Tibial nerve (tissue), 4 donors: Measurements from ENCODE around the gene ZNF496. TPM values are rescaled to one million over a fixed set of nuclear protein-coding genes. Genes with fewer than 3 reads are reported as not detected.

ENCODE experiments used
- DNase-seq, 2 donors: peaks; one replicate each; pipeline ENCODE4 v3.0.0-alpha.2; 2019; ENCODE audit warnings: low spot score in 2 of 2
- H3K27ac ChIP-seq, 4 donors: fragments of 200-600 bp; sonication (generic) in 3 of 4; one replicate each; pipeline ENCODE4 v1.5.1; 2017 to 2019; ENCODE audit warnings: mild to moderate bottlenecking in 1 of 4
- H3K27me3 ChIP-seq, 2 donors: fragments of 200-600 bp; sonication (generic) in 1 of 2; one replicate each; pipeline versions ENCODE4 v1.5.1 to v1.6.0; 2017 to 2019
- H3K36me3 ChIP-seq, 3 donors: fragments of 200-600 bp; sonication (generic); one replicate each; pipeline ENCODE4 v1.5.1; 2018 to 2019
- H3K4me1 ChIP-seq, 4 donors: fragments of 200-600 bp; sonication (generic) in 3 of 4; one replicate each; pipeline ENCODE4 v1.5.1; 2017 to 2019
- H3K4me3 ChIP-seq, 4 donors: fragments of 200-600 bp; sonication (generic) in 3 of 4; one replicate each; pipeline ENCODE4 v1.5.1; 2017 to 2019; ENCODE audit warnings: mild to moderate bottlenecking in 1 of 4, moderate library complexity in 1 of 4
- H3K9me3 ChIP-seq, 4 donors: fragments of 200-600 bp; sonication (generic) in 3 of 4; one replicate each; pipeline ENCODE4 v1.5.1; 2017 to 2019
- CTCF ChIP-seq, 5 experiments: fragments of 200-600 bp in 3 of 5; fragments of 450-650 bp in 2 of 5; sonication (generic) in 3 of 5; IDR thresholded peaks; one replicate each; pipeline ENCODE4 v1.5.1; 2016 to 2019; ENCODE audit warnings: antibody characterized with exemption in 5 of 5, mild to moderate bottlenecking in 3 of 5, moderate library complexity in 2 of 5
- EP300 ChIP-seq, 2 donors: sonication (generic); formaldehyde crosslinking; IDR thresholded peaks; one replicate each; pipeline ENCODE4 v1.6.1; 2017; ENCODE audit warnings: antibody characterized with exemption in 2 of 2, mild to moderate bottlenecking in 1 of 2
- POLR2A ChIP-seq, 2 donors: fragments of 450-650 bp; IDR thresholded peaks; one replicate each; pipeline ENCODE4 v1.6.1; 2017; ENCODE audit warnings: antibody characterized with exemption in 2 of 2, mild to moderate bottlenecking in 2 of 2, moderate library complexity in 2 of 2
- WGBS, 2 donors: methylation state at CpG; one replicate each; pipeline ENCODE4 v1.1.5; 2018; 5-methylcytosine and 5-hydroxymethylcytosine counted together
- total RNA-seq, 4 donors: library from RNA; depleted of rRNA; stranded (reverse); fragments of >200 nt; gene quantifications; one replicate each; pipeline ENCODE4 v1.1.0, GENCODE V29; 2016

The ZNF496 gene
- total RNA-seq, 4 donors from 2014 or later, result 37.5 to 60.6 (median 51.6) TPM

GRCh38 chr1:247288341-247288740 is 43.3 kb downstream of the ZNF496 start:
- no peaks in the 10 kb centered on the region for H3K27me3 ChIP-seq
- peaks cover 0 to 21% (median 0%) of the 10 kb centered on the region in 4 donors for H3K9me3 ChIP-seq
- H3K36me3 ChIP-seq, result peaks cover 0 to 16% (median 0%) of the 10 kb centered on the region in 3 donors
- no peaks in the 10 kb centered on the region for H3K4me1 ChIP-seq
- WGBS, 2 donors, result 94 to 95% methylated on average over 6 of the region's 6 CpGs
- no peak overlapping the region for H3K4me3 ChIP-seq
- no peak for TF ChIP-seq CTCF (IDR thresholded peaks at IDR 0.05)
- no peak for TF ChIP-seq POLR2A (IDR thresholded peaks at IDR 0.05)
- TF ChIP-seq EP300 (IDR thresholded peaks at IDR 0.05), result no peak
- H3K27ac ChIP-seq, result no peak overlapping the region
- no peak for DNase-seq

GRCh38 chr1:247287460-247287859 is 44.2 kb downstream of the ZNF496 start:
- no peak for TF ChIP-seq POLR2A (IDR thresholded peaks at IDR 0.05)
- no peak for TF ChIP-seq CTCF (IDR thresholded peaks at IDR 0.05)
- no peak for TF ChIP-seq EP300 (IDR thresholded peaks at IDR 0.05)

GRCh38 chr1:247286134-247286670 is 45.5 kb downstream of the ZNF496 start:
- Histone ChIP-seq H3K4me3 (no peak overlapping the region), H3K27me3 (no peaks in the 10 kb centered on the region), H3K4me1 (no peaks in the 10 kb centered on the region), H3K36me3 (peaks cover 0 to 16% (median 0%) of the 10 kb centered on the region in 3 donors), H3K27ac (no peak overlapping the region), H3K9me3 (peaks cover 0 to 21% (median 0%) of the 10 kb centered on the region in 4 donors)
- WGBS, 2 donors, result 97 to 98% methylated on average over 22 to 23 of the region's 23 CpGs
- no peak for TF ChIP-seq CTCF (IDR thresholded peaks at IDR 0.05)
- no peak for TF ChIP-seq POLR2A (IDR thresholded peaks at IDR 0.05)
- TF ChIP-seq EP300 (IDR thresholded peaks at IDR 0.05), result no peak
- DNase-seq, result no peak

More at GRCh38 chr1:247287460-247287859, 44.2 kb downstream of the ZNF496 start:
- no peaks in the 10 kb centered on the region for H3K4me1 ChIP-seq
- H3K27ac ChIP-seq, result no peak overlapping the region
- no peaks in the 10 kb centered on the region for H3K27me3 ChIP-seq
- H3K9me3 ChIP-seq, result peaks cover 0 to 21% (median 0%) of the 10 kb centered on the region in 4 donors
- H3K36me3 ChIP-seq, result peaks cover 0 to 16% (median 0%) of the 10 kb centered on the region in 3 donors
- DNase-seq, result no peak
- no peak overlapping the region for H3K4me3 ChIP-seq
- 91 to 93% methylated on average over 14 of the region's 14 CpGs for WGBS, 2 donors

GRCh38 chr1:247281001-247281574 is 50.6 kb downstream of the ZNF496 start:
- peaks cover 0 to 4% (median 0%) of the 10 kb centered on the region in 3 donors for H3K36me3 ChIP-seq
- WGBS, 2 donors, result 35 to 53% methylated on average over 5 of the region's 5 CpGs
- no peaks in the 10 kb centered on the region for H3K4me1 ChIP-seq
- H3K27ac ChIP-seq, result no peak overlapping the region
- TF ChIP-seq POLR2A (IDR thresholded peaks at IDR 0.05) (no peak), EP300 (IDR thresholded peaks at IDR 0.05) (no peak), CTCF (IDR thresholded peaks at IDR 0.05) (no peak)
- no peaks in the 10 kb centered on the region for H3K27me3 ChIP-seq
- DNase-seq, result no peak
- H3K4me3 ChIP-seq, result no peak overlapping the region
- H3K9me3 ChIP-seq, result peaks cover 0 to 5% (median 0%) of the 10 kb centered on the region in 4 donors

- WGBS, 2 donors, result 95 to 97% methylated on average over 2 of the region's 2 CpGs
- H3K4me3 ChIP-seq, result no peak overlapping the region
- no peaks in the 10 kb centered on the region for H3K9me3 ChIP-seq
- H3K27ac ChIP-seq, result no peak overlapping the region
- no peaks in the 10 kb centered on the region for H3K4me1 ChIP-seq
- no peaks in the 10 kb centered on the region for H3K36me3 ChIP-seq
- DNase-seq, result no peak
- no peaks in the 10 kb centered on the region for H3K27me3 ChIP-seq
- TF ChIP-seq POLR2A (IDR thresholded peaks at IDR 0.05), result no peak
- TF ChIP-seq EP300 (IDR thresholded peaks at IDR 0.05), result no peak
- TF ChIP-seq CTCF (IDR thresholded peaks at IDR 0.05), result no peak
Observed at GRCh38 chr1:247277191-247277590, 54.5 kb downstream of the ZNF496 start.
